NCI-H187 treated with DMSO at 0.1 percent for 48 hours (cell line): ENCODE data around the gene COPG1.

Source experiments
- DNase-seq: peaks from one replicate; lab custom pipeline; 2025; lab: John Stamatoyannopoulos, UW

The COPG1 gene

DNA sequence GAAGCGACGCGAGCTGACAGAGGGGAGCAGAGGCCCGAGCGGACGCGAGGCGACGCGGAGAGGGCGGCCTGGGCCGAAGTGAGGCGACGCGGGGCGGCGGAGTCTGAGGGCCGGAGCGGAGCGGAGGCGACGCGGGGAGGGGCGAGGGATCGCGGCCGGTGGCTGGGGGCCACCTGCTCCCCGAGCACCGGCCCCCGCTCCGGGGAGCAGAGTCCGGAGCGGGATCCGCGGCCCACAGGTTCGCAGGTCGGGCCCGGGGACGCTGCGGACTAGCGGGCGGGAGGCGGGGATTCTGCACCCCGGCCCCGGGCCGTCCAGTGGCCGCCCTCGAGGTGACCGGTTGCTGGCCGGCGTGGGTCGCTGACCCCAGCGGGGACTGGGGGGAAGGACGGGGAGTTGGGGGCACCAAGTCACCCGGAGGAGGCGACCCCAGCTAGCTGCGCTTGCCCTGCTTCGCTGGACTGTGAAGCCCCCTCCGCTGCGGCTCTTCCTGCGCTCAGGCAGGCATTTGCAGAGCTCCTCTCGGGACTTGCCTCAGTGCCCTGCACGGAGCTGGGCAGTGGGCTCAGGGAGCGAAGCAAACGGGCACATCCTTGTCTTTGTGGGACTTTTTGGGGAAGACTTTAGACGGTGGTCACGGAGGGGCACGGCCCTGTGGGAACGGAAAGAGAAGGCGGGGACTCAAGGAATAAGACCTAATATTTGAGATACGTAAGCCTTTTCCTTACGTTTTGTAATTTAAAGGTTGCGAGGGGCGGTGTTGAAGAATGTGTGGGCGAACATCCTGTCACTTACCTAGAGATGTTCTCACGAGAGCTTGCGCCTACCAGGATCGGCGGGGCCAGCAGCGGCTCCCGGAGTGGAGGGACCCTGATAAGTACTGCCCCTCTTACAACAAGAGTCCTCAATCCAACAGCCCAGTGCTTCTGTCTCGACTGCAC, 29.8 kb downstream of the COPG1 start:
- DNase-seq, result no peak

GRCh38 chr3:129280183-129280582, 30.8 kb downstream of the COPG1 start:
- no peak for DNase-seq

DNA sequence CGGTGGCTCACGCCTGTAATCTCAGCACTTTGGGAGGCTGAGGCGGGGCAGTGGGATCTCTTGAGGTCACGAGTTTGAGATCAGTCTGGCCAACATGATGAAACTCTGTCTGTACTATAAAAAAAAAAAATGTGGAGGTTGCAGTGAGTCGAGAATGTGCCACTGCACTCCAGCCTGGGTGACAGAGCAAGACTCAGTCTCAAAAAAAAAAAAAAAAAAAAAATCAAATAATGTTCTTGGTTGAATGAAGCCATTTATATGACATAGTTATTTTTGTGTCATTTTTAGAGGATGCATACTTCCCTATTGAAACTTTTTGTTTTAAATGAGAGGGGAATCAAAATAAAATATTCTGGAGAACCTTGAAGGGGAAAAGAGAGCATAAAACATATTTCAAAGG, 32.3 kb downstream of the COPG1 start:
- no peak for DNase-seq

- DNase-seq, result no peak
These were observed 33.4 kb downstream of the COPG1 start for GRCh38 chr3:129282727-129283327.

GRCh38 chr3:129286081-129286480, 36.7 kb downstream of the COPG1 start:
- no peak for DNase-seq

DNA sequence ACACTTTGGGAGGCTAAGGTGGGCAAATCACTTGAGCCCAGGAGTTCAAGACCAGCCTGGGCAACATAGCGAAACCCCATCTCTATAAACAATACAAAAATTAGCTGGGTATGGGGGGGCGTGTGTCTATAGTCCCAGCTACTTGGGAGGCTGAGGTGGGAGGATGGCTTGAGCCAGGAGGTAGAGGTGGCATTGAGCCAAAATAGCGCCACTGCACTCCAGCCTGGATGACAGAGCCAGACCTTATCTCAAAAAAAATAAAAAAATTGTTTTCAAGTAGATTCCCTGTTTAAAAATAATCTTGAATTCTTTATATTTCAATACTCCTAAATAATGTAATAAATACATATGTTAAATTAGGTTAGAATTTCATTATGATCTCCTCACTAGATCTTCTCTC, 39.0 kb downstream of the COPG1 start:
- no peak for DNase-seq

DNA sequence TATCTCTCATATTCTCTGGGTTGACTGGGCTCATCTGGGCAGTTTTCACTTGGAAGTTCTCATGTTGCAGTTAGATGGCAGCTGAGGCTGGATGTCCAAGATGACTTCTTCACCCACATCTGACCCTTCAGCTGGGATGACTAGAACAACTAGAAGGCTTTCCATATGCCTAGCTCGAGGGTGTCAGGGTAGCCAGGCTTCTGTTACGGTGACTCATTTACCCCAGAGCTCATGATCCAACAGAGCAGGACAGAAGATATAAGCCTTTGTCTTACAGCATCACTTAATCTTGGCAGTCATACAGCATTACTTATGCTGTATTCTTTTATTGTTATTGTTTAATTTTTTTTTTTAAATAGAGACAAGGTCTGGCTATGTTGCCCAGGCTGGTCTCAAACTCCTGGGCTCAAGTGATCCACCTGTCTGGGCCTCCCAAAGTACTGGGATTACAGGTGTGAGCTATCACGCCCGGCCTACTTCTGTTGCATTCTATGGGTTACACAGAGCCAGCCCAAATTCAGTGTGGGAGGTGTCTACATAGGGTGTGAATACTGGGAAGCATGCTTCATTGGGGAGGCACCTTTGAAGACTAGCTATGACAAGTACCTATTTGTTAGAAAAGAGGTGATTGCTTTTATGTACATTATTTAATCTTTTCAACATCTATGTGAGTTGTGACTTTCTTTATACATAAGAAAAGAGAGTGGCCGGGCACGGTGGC, 40.0 kb downstream of the COPG1 start:
- DNase-seq, result no peak

- no peak for DNase-seq
These were observed 42.0 kb downstream of the COPG1 start for GRCh38 chr3:129291236-129291886.

- no peak for DNase-seq
These were observed 45.9 kb downstream of the COPG1 start for GRCh38 chr3:129295286-129295685.

DNA sequence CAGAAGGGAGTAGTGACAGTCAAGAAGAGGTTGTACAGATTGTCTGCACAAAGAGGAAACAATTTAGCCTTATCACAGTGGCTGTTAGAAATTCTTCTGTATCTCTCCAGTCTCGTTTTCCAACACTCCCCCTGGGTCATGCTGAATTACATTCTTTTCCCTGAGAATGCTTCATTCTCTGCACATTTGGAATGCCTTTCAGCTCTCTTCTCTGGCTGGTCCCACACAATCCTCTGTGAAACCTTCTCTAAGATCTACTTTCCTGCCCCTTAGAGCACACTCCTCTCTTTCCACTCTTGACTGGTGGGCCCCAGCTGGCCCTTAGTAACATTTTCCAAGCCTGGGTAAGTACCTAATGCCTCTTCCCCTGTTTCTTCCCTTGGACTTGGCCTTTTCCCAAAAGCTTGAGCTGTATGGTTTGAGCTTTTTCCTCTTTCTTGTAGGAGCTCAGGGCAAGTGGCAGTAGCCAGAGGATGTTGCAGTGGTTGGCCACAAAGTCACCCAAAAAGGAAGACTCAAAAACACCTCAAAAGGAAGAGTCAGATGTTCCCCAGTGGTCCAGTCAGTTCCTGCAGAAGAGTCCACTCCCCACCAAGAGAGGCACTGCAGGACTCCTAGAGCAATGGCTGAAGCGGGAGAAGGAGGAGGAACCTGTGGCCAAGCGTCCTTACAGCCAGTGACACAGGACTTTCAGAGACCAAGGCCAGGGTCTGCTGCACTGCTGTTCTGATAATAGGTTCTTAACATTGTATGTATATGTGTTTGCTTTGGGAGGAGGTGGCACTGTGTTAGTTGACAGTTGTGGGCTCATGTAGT, 54.9 kb downstream of the COPG1 start:
- no peak for DNase-seq

DNA sequence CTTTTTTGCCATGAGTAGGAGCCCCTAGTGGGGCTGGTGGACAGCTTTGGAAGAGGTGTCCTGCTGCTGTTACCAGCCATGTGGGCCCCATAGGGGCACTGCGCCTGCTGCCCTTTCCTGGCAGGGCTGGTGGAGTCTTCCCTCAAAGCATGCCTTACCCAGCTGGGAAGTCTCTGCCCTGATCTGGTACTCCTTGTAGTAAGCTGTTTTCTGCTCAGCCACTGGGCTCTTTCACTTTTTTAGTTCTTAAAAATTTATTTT, 55.5 kb downstream of the COPG1 start:
- DNase-seq, result no peak

DNA sequence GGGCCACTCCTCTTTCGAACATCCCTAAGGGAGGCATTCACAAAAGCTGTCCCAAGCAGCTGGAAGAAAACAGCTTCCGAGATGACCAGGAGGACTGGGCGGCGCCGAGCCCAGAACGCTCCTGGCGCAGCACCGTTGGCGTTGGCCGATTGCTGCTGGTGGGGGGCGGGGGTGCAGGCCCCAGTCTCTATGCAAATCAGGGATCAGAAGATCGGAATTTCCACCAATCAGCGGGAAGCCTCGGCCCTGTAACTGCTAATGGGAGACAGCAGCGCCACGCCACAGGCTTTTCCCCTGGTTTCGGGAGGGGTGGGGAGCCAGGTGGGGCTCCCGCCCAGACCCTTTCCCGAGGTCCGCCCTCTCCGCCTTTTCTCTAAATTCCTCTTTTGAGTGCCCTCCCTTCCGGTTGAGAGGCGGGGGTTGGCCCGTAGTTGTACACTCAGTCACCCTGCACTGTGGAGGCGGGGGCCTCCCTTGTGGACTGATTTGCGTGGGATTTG, 56.2 kb downstream of the COPG1 start:
- no peak for DNase-seq

DNA sequence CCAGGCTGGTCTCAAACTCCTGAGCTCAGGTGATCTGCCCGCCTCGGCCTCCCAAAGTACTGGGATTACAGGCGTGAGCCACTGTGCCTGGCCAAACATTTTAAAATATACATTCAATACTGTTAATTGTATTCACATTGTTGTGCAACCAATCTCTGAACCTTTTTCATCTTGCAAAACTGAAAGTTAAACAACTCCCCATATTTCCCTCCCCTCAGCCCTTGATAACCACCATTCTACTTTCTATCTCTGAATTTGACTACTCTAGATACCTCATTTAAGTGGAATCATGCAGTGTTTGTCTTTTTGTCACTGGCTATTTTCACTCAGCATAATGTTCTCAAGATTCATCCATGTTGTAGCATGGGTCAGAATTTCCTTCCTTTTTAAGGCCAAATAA, 59.2 kb downstream of the COPG1 start:
- DNase-seq, result no peak

DNA sequence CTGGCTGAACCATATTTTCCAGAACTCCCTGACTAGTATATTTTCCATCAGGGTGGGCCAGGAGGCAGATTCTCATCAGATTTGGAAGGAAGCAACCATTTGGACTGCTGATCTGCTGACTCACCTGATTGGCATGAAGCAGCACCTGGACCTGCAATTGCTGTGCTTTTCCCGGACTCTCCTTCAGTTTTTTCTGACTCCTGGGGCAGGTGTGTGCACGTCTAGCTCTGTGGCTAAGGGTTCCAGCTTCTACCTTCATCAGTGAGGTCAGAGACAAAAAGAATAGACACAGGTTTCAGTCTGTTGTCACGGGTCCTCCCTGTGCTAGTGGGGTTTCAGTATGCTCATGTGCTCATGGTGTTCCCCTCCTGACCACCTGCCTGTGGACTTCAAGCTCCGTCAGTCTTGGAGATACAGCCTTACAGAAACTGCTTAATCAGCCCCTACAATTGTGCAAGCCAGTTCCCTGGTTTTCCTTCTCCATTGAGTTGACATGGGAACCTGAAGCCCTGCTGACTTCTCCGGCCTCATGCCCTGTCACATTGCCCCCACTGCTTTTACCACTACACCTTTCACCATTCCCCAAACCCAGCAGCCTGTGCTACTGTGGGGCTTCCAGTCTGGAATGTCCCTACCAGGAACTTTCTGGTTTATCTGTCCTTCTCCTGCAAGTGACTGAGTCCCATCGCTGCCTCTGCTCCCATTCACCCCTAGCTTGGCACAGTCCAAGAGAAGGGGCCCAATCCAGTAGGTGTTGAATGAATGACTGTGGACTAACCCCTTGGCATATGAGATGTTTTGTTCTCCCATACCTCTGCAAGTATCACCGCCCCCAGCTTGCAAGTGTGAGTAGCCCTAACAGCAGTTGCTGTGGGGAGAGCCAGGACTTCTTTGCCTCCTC, 61.0 kb downstream of the COPG1 start:
- DNase-seq, result no peak

DNA sequence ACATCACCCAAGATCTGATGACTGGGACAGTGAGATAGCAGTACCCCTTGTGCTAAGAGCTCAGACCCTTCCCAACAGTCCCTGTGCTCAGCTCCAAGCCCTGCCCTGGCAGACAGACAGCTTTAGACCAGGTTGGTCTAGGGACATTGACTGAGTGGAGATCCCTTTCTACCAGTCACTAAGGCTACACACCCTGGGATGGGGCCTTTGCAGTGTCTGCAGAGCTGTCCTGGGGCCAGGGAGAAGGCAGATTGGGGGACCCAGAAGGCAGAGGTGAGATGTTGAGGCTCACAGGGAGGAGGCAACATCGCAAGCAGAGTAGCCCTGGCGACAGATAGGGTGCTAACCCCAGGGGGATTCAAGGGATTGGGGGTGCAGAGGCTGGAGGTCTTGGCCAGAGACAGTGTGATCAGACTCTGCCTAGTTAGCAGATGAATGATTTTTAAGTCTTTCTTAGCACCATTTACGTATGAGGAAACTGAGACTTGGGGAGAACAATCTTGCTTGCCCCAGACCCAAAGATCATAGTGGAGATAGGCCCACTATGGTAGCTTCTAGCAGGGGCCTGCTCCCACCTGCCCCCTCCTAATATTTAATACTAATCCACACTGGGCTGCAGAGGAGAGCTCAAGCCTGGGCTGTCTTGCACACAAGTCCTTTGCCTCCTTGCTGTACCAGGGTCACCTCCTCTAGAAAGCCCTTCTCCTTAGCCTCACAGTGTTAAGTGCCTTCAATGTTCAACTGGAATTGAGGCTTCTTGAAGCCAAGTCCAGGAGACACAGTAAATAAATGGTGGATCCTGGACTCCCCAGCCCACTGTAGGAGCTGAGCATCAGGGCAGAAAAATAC, 61.9 kb downstream of the COPG1 start:
- no peak for DNase-seq

GRCh38 chr3:129312021-129312639, 62.7 kb downstream of the COPG1 start:
- DNase-seq, result no peak

DNA sequence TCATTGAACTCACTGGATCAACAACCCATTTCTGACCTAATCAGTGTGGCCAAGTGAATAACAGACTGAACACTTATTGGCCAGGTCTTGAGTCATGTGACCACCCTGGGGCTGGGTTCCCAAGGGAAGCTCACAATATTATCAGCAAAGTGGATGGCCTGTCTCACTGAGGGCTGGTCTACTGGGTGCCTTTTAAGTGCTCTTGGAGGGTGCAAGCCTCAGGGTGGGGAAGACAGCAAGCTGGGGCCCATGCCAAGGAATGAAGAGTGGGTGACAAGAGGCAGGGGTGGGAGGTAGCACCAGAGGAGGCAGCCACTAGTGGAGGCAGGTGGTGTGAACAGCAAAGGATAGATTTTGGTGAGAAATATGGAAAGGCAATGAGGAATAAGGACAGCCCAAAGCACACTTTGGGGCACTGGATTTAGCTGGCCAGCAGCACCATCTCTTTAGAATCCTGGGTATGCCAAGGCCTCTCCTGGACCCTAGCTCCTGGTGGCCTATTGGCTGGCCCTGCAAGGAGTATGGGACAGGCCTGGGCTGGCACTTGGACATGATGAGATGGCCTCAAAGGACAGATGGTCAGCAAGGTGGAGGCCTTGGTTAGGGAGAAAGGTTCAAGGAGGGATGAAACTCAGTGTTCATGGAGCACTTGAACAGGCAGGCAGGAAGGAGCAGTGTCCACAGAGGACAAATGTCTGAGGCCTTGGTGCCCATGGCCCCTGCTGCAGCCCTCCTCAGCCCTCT, 63.4 kb downstream of the COPG1 start:
- DNase-seq, result no peak

- no peak for DNase-seq
These were observed 63.9 kb downstream of the COPG1 start for GRCh38 chr3:129313415-129313664.
